Esophagus muscularis mucosa (tissue), 3 donors: ENCODE data around the gene ZNF184.

Experiments used
- CTCF ChIP-seq, 3 experiments: fragments of 200-600 bp in 2 of 3; fragments of 450-650 bp in 1 of 3; sonication (generic) in 2 of 3; IDR thresholded peaks; one replicate each; pipeline ENCODE4 v1.5.1; 2017 to 2019; ENCODE audit warnings: antibody characterized with exemption in 3 of 3, mild to moderate bottlenecking in 2 of 3, moderate library complexity in 1 of 3
- POLR2A ChIP-seq: fragments of 450-650 bp; IDR thresholded peaks from one replicate; pipeline ENCODE4 v1.6.1; 2017; ENCODE audit warnings: antibody characterized with exemption, moderate library complexity, mild to moderate bottlenecking, low read depth

- TF ChIP-seq POLR2A (no peak), CTCF (IDR thresholded peaks at IDR 0.05) (no peak)
Observed at GRCh38 chr6:27414996-27415395, 57.9 kb downstream of the ZNF184 start.
